HG03521 (cell line): ENCODE data around the gene CRNN.

Experiments used
- ATAC-seq: cut with Tn5 transposase; IDR thresholded peaks from one replicate; pipeline ENCODE4 v1.9.1; 2021; ENCODE audit warnings: mild to moderate bottlenecking, moderate library complexity; ENCODE audit not compliant: unreplicated experiment

Gene CRNN

GRCh38 chr1:152413909-152414308 lies at the start of gene CRNN:
Gene CRNN, minus strand, starts transcription at chr1:152414263. Its CDS starts 2,030 bp downstream, at chr1:152412233.
- no peak for ATAC-seq

GRCh38 chr1:152462636-152463035 lies 48.6 kb upstream of the CRNN start:
- no peak for ATAC-seq

GRCh38 chr1:152461544-152461943 lies 47.5 kb upstream of the CRNN start:
- no peak for ATAC-seq

GRCh38 chr1:152460529-152460899 lies 46.5 kb upstream of the CRNN start:
- ATAC-seq = no peak

GRCh38 chr1:152459596-152460528 lies 45.8 kb upstream of the CRNN start:
- ATAC-seq = peak; percentile 97

- no peak for ATAC-seq
Observed at GRCh38 chr1:152458384-152459185, 44.5 kb upstream of the CRNN start.

GRCh38 chr1:152457561-152457960 lies 43.5 kb upstream of the CRNN start:
- ATAC-seq = no peak

- ATAC-seq = no peak
Observed at GRCh38 chr1:152457071-152457470, 43.0 kb upstream of the CRNN start.

- ATAC-seq = no peak
Observed at GRCh38 chr1:152451254-152451653, 37.2 kb upstream of the CRNN start.

GRCh38 chr1:152449661-152450060 lies 35.6 kb upstream of the CRNN start:
- ATAC-seq = no peak

GRCh38 chr1:152448496-152448895 lies 34.4 kb upstream of the CRNN start:
- ATAC-seq = no peak

GRCh38 chr1:152448095-152448494 lies 34.0 kb upstream of the CRNN start:
- no peak for ATAC-seq

GRCh38 chr1:152447484-152447883 lies 33.4 kb upstream of the CRNN start:
- ATAC-seq = no peak

GRCh38 chr1:152444045-152444444 lies 30.0 kb upstream of the CRNN start:
- ATAC-seq = no peak

- ATAC-seq = no peak
Observed at GRCh38 chr1:152442765-152443164, 28.7 kb upstream of the CRNN start.

- ATAC-seq = no peak
Observed at GRCh38 chr1:152442301-152442700, 28.2 kb upstream of the CRNN start.

- no peak for ATAC-seq
Observed at GRCh38 chr1:152441756-152442155, 27.7 kb upstream of the CRNN start.

- ATAC-seq = peak; percentile 93
Observed at GRCh38 chr1:152440635-152441471, 26.8 kb upstream of the CRNN start.

GRCh38 chr1:152436593-152437496 lies 22.8 kb upstream of the CRNN start:
- no peak for ATAC-seq

- ATAC-seq = no peak
Observed at GRCh38 chr1:152427458-152427857, 13.4 kb upstream of the CRNN start.
